ENCODE results near the gene ANK3. TPM values are rescaled to one million over a fixed set of nuclear protein-coding genes. Genes with fewer than 3 reads are reported as not detected.

ANK3 gene
- total and polyA plus RNA-seq, 2 experiments from 2014 or later, result 46.5 to 85.2 TPM

GRCh38 chr10:60311821-60312220 lies 77.9 kb downstream of the ANK3 start:
- H3K9me2 ChIP-seq (ENCODE audit: insufficient read depth), result no peaks in the 10 kb centered on the region; the same call in none of the 2 replicates
- H3K36me3 ChIP-seq (ENCODE audit: insufficient read depth), result no peaks in the 10 kb centered on the region
- Mint-ChIP-seq H3K9me3 (no peaks in the 10 kb centered on the region), H3K4me1 (peaks cover 10% of the 10 kb centered on the region; the same call in 2 of the 3 replicates), H3K4me3 (no peak overlapping the region), H3K36me3 (ENCODE audit: low read depth) (no peaks in the 10 kb centered on the region), H3K27ac (no peak overlapping the region; the same call in 1 of the 2 replicates), H3K27me3 (ENCODE audit: insufficient read depth, low read depth, poor library complexity) (no peaks in the 10 kb centered on the region)
- H2AFZ ChIP-seq, result no peak overlapping the region
- H3K4me1 ChIP-seq (ENCODE audit: insufficient read depth), result peaks cover 11% of the 10 kb centered on the region; the same call in 1 of the 2 replicates
- H3F3A ChIP-seq (replicated peaks; ENCODE audit: low read depth), result no peaks in the 10 kb centered on the region
- no peak overlapping the region for H3K4me2 ChIP-seq
- H3K27me3 ChIP-seq (ENCODE audit: insufficient read depth), result no peaks in the 10 kb centered on the region
- H3K4me3 ChIP-seq, result no peak overlapping the region
- DNase-seq (ENCODE audit: low spot score) (no peak), ATAC-seq (no peak)
- peaks cover 6% of the 10 kb centered on the region; the same call in 1 of the 2 replicates for H4K20me1 ChIP-seq (replicated peaks; ENCODE audit: insufficient read depth)
- TF ChIP-seq EZH2phosphoT487 (IDR thresholded peaks at IDR 0.05; ENCODE audit: unreplicated experiment) (no peak), ETS1 (IDR thresholded peaks at IDR 0.05) (no peak), CREB1 (CRISPR knock-in tag; IDR thresholded peaks at IDR 0.05; ENCODE audit: low read depth) (no peak), EZH2 (IDR thresholded peaks at IDR 0.05; ENCODE audit: low read depth, unreplicated experiment) (no peak), ZNF114 (CRISPR knock-in tag; IDR thresholded peaks at IDR 0.05) (no peak), STAT1 (IDR thresholded peaks at IDR 0.05; ENCODE audit: unreplicated experiment) (no peak), REST (IDR thresholded peaks at IDR 0.05; ENCODE audit: unreplicated experiment) (no peak), NANOG (IDR thresholded peaks at IDR 0.05; ENCODE audit: borderline replicate concordance) (no peak), JUNB (IDR thresholded peaks at IDR 0.05; ENCODE audit: unreplicated experiment) (no peak), POLR2AphosphoS5 (IDR thresholded peaks at IDR 0.05; ENCODE audit: low read depth) (no peak), ZNF331 (CRISPR knock-in tag; IDR thresholded peaks at IDR 0.05; ENCODE audit: low read depth) (no peak), CTCF (conservative IDR thresholded peaks at IDR 0.05; ENCODE audit: low read depth in 2 of 2) (no peak), ZNF462 (CRISPR knock-in tag; IDR thresholded peaks at IDR 0.05) (no peak)
- no peaks in the 10 kb centered on the region for H3K79me2 ChIP-seq (replicated peaks; ENCODE audit: insufficient read depth)
- no peak overlapping the region for H3K27ac ChIP-seq (ENCODE audit: low read depth)

Data from GM23338 (cell line).